GM23338 (cell line): Measurements from ENCODE around the gene HRH2.

ENCODE experiments used
- CREB1 ChIP-seq: fragments of 250-450 bp; sonication (Bioruptor Pico); IDR thresholded peaks from 2 replicates; pipeline ENCODE4 v1.5.0; 2020; ENCODE audit warnings: low read depth, mild to moderate bottlenecking, moderate library complexity
- EZH2phosphoT487 ChIP-seq: fragments of 200-600 bp; sonication (generic); IDR thresholded peaks from one replicate; pipeline ENCODE4 v1.8.1; 2018; ENCODE audit warnings: antibody characterized with exemption; ENCODE audit not compliant: unreplicated experiment
- POLR2AphosphoS5 ChIP-seq: IDR thresholded peaks from 2 replicates; pipeline ENCODE4 v1.6.1; 2016; ENCODE audit warnings: antibody characterized with exemption, low read depth
- STAT1 ChIP-seq: IDR thresholded peaks from one replicate; pipeline ENCODE4 v1.6.1; 2016; ENCODE audit warnings: antibody characterized with exemption; ENCODE audit not compliant: unreplicated experiment
- TF ChIP-seq, protein P1 (sequence below), 2 experiments: fragments of 200-600 bp in 1 of 2; sonication (generic) in 1 of 2; conservative IDR thresholded peaks; 2 replicates each; pipeline versions ENCODE4 v1.5.1 to v1.6.1; 2016 to 2017; ENCODE audit warnings: antibody characterized with exemption in 2 of 2, low read depth in 2 of 2, mild to moderate bottlenecking in 2 of 2, moderate library complexity in 1 of 2

DNA sequence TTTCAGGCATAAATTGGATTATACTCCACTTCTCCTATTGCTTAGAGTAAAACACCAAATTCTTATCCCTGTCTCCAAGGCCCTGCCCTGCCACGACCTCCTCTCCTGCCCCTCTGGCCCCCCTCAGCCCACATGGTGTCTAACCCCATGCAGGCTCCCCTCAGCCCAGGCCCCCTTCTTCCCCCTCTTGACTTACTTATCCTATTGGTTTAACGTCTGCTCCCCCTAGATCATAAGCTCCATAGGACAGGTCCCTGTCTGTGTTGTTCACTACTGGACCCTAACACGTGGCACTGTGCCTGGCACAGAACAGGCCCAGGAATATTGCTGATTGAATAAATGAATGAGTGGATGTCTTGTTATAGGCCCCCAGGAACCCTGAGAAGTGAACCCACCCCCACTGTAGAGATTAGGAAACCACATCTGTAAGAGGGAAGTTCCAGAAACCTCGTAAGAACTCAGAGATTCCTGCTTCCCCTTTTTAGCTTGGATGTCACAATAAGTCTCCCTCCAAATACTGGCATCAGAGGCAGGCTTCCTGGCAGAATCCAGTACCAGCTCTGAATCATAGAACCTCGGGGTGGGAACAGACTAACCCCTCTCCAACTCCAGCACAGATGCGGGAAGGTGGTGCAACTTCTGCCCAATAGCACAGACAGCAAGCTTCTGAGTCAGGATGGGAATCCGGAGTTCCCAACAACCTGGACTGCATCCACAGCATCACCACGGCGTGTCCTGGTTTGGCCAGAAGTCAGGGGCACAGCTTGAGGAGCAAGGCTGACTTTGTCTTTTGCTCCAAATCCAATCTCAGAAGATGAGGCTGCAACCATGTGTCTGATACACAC, 31.5 kb downstream of the HRH2 start:
- no peak for TF ChIP-seq POLR2AphosphoS5
- TF ChIP-seq, protein P1, sequence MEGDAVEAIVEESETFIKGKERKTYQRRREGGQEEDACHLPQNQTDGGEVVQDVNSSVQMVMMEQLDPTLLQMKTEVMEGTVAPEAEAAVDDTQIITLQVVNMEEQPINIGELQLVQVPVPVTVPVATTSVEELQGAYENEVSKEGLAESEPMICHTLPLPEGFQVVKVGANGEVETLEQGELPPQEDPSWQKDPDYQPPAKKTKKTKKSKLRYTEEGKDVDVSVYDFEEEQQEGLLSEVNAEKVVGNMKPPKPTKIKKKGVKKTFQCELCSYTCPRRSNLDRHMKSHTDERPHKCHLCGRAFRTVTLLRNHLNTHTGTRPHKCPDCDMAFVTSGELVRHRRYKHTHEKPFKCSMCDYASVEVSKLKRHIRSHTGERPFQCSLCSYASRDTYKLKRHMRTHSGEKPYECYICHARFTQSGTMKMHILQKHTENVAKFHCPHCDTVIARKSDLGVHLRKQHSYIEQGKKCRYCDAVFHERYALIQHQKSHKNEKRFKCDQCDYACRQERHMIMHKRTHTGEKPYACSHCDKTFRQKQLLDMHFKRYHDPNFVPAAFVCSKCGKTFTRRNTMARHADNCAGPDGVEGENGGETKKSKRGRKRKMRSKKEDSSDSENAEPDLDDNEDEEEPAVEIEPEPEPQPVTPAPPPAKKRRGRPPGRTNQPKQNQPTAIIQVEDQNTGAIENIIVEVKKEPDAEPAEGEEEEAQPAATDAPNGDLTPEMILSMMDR (conservative IDR thresholded peaks at IDR 0.05; ENCODE audit: low read depth in 2 of 2) = no peak
- no peak for TF ChIP-seq EZH2phosphoT487
- TF ChIP-seq CREB1 (CRISPR knock-in tag) = no peak
- no peak for TF ChIP-seq STAT1
